ENCODE measurements around the gene OFD1.

- TF ChIP-seq FOXK2 (IDR thresholded peaks at IDR 0.05) = no peak
- no peak for TF ChIP-seq ZNF384 (IDR thresholded peaks at IDR 0.05)
- TF ChIP-seq SUZ12 (IDR thresholded peaks at IDR 0.05) = no peak
- TF ChIP-seq SP1 (IDR thresholded peaks at IDR 0.05) = no peak
- no peak for TF ChIP-seq BHLHE40 (IDR thresholded peaks at IDR 0.05; ENCODE audit: borderline replicate concordance)
- no peak for TF ChIP-seq TARDBP (IDR thresholded peaks at IDR 0.05)
- TF ChIP-seq NFRKB (IDR thresholded peaks at IDR 0.05) = no peak
- TF ChIP-seq FOXM1 (IDR thresholded peaks at IDR 0.05; ENCODE audit: borderline replicate concordance) = no peak
These were observed 46.4 kb downstream of the OFD1 start for GRCh38 chrX:13780868-13781427.

All from HEK293T (cell line).